Transverse colon (tissue), 4 donors: ENCODE results near the gene HAGH. TPM values are rescaled to one million over a fixed set of nuclear protein-coding genes. Genes with fewer than 3 reads are reported as not detected.

Source experiments
- DNase-seq: peaks from one replicate; pipeline ENCODE4 v3.0.0-alpha.2; 2019
- H3K27ac ChIP-seq, 4 donors: fragments of 200-600 bp; sonication (generic); 2 replicates each; pipeline ENCODE4 v1.5.1; 2016 to 2018; ENCODE audit warnings: inconsistent platforms in 4 of 4
- H3K27me3 ChIP-seq: fragments of 200-600 bp; sonication (generic); 2 replicates; pipeline ENCODE4 v1.5.1; 2017; ENCODE audit warnings: inconsistent platforms
- H3K36me3 ChIP-seq, 4 donors: fragments of 200-600 bp; sonication (generic); 2 replicates each; pipeline ENCODE4 v1.5.1; 2017 to 2019; ENCODE audit warnings: inconsistent platforms in 4 of 4
- H3K4me1 ChIP-seq, 4 donors: fragments of 200-600 bp; sonication (generic); 2 replicates each; pipeline ENCODE4 v1.5.1; 2017 to 2020; ENCODE audit warnings: inconsistent platforms in 4 of 4
- H3K4me3 ChIP-seq, 4 donors: fragments of 200-600 bp; sonication (generic); 1 replicate in 1 of 4; 2 replicates in 3 of 4; pipeline versions ENCODE4 v1.5.1 to v1.6.1; 2017 to 2019; ENCODE audit warnings: inconsistent platforms in 4 of 4
- H3K9me3 ChIP-seq, 2 donors: fragments of 200-600 bp; sonication (generic); 2 replicates each; pipeline ENCODE4 v1.5.1; 2017 to 2019; ENCODE audit warnings: inconsistent platforms in 2 of 2
- EP300 ChIP-seq: sonication (generic); formaldehyde crosslinking; IDR thresholded peaks from one replicate; pipeline ENCODE4 v1.6.1; 2017; ENCODE audit warnings: antibody characterized with exemption, low read depth
- POLR2A ChIP-seq: fragments of 450-650 bp; IDR thresholded peaks from one replicate; pipeline ENCODE4 v1.6.1; 2016; ENCODE audit warnings: antibody characterized with exemption, mild to moderate bottlenecking, moderate library complexity
- POLR2AphosphoS5 ChIP-seq, 3 donors: sonication (generic); formaldehyde crosslinking; IDR thresholded peaks; one replicate each; pipeline ENCODE4 v1.6.1; 2016; ENCODE audit warnings: antibody characterized with exemption in 3 of 3
- WGBS, 2 donors: methylation state at CpG; one replicate each; pipeline ENCODE4 v1.1.5; 2018; ENCODE audit warnings: low coverage in 1 of 2; 5-methylcytosine and 5-hydroxymethylcytosine counted together
- in situ Hi-C, 4 donors: fragments of 200-750 bp; cut with MboI; loops; one replicate each; pipeline versions ENCODE4 v1.15.0 to v1.15.1; 2017; ENCODE audit warnings: low sequenced_read_pairs in 3 of 4, low pct_ligation_motif_present in 1 of 4, low pct_unique_long_range_greater_than_20kb in 1 of 4
- intact Hi-C: fragments of 100-400 bp; cut with DNase I; formaldehyde crosslinking; loops from one replicate; pipeline ENCODE4 v1.15.1; 2023; ENCODE audit warnings: low total_unique reads
- total RNA-seq, 4 donors: library from RNA; depleted of rRNA; stranded (reverse); fragments of >200 nt; gene quantifications; one replicate each; pipeline ENCODE4 v1.1.0, GENCODE V29; 2016
- TF ChIP-seq, protein P1 (sequence below), 5 experiments: fragments of 200-600 bp in 3 of 5; fragments of 450-650 bp in 2 of 5; sonication (generic) in 3 of 5; IDR thresholded peaks; 1 replicate in 2 of 5; 2 replicates in 3 of 5; pipeline ENCODE4 v1.5.1; 2016 to 2017; ENCODE audit warnings: antibody characterized with exemption in 5 of 5, inconsistent platforms in 3 of 5, mild to moderate bottlenecking in 2 of 5, moderate library complexity in 1 of 5

Gene HAGH
- total RNA-seq, 4 donors from 2014 or later: 40.6 to 403 (median 121) TPM

DNA sequence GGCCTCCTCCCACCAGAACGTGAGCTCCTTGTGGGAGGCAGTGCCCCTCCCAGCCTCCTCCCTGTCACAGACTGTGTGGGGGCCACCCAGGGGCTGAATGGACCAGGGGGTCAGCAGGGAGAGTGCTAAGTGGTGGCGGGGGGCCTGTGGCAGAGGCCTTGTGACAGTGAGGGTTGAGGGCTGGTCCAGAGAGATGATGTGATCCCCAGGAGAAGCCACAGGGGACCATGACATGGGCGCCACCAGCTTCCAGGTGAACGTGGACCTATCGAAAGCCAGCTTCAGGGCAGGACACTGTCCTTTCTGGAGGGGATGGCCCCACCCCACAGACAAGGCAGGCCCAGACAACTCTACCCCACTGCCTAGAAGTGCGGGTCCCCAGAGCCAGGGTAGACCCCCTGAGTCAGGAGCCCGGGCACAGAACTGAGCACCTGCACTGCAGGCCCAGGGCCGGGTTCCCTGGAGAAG, 47.4 kb downstream of the HAGH start:
- no peak overlapping the region for H3K4me3 ChIP-seq
- in situ Hi-C loops (no loop called here), intact Hi-C loops (no loop called here)
- H3K9me3 ChIP-seq: no peaks in the 10 kb centered on the region
- no peak overlapping the region for H3K27ac ChIP-seq
- no peak for DNase-seq
- TF ChIP-seq POLR2A: no peak
- peaks cover 0 to 10% (median 5%) of the 10 kb centered on the region in 4 donors for H3K36me3 ChIP-seq
- peaks cover 13 to 31% (median 26%) of the 10 kb centered on the region in 4 donors for H3K4me1 ChIP-seq
- no peaks in the 10 kb centered on the region for H3K27me3 ChIP-seq
- 81 to 100% methylated on average over 1 to 8 of the region's 8 CpGs for WGBS, 2 donors

DNA sequence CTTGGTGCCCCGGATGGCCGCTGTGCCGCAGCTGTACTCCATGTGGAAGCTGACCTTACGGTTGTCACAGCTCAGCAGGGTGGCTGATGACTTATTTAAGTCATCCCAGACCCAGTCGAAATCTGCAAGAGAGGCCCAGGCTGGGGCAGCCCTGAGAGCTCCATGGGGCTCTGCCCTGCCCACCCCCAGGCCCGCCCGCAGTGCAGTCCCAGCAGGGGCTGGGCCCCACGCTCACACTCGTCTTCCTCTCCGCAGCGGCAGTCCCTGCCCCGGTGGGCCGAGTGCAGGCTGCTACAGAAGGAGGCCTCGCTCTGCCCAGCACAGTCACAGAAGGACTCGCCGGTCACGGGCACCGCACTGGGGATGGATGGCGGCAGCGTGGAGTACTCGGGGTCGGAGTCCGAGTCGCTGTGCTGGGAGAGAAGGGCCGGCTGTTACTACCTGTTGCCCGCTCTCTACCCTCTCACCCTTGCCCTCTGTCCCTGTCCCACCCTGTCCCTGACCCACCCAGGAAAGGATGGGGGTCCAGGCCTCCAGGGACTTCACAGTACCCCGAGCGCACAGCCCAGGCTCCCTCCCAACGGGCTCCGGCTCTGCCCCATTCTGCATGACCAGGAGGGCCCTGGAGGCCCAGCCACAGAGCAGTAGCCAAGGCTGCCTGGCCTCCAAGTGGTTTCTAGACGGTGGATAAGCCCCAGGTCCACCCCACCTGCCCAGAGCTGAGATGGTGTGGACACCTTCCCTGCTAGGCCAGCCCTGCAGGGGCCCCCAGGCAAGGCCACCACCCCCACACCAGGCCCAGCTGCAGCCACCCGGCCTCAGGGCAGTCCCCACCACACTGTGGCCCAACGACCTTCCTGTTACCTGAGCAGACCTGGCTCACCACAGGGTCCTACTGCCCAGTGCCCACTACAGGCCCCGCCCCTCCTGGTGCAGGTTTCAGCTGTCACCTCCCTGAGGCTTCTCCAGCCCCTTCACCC, 48.1 kb downstream of the HAGH start:
- TF ChIP-seq POLR2AphosphoS5 (IDR thresholded peaks at IDR 0.05) (peak in 1 of 3 donors; percentile 13), EP300 (no peak), POLR2A (no peak)
- TF ChIP-seq, protein P1, sequence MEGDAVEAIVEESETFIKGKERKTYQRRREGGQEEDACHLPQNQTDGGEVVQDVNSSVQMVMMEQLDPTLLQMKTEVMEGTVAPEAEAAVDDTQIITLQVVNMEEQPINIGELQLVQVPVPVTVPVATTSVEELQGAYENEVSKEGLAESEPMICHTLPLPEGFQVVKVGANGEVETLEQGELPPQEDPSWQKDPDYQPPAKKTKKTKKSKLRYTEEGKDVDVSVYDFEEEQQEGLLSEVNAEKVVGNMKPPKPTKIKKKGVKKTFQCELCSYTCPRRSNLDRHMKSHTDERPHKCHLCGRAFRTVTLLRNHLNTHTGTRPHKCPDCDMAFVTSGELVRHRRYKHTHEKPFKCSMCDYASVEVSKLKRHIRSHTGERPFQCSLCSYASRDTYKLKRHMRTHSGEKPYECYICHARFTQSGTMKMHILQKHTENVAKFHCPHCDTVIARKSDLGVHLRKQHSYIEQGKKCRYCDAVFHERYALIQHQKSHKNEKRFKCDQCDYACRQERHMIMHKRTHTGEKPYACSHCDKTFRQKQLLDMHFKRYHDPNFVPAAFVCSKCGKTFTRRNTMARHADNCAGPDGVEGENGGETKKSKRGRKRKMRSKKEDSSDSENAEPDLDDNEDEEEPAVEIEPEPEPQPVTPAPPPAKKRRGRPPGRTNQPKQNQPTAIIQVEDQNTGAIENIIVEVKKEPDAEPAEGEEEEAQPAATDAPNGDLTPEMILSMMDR (IDR thresholded peaks at IDR 0.05): no peak
- no peak overlapping the region for H3K27ac ChIP-seq
- no peaks in the 10 kb centered on the region for H3K9me3 ChIP-seq
- in situ Hi-C loops: no loop called here
- H3K4me3 ChIP-seq: no peak overlapping the region
- intact Hi-C loops: no loop called here
- peaks cover 17 to 34% (median 26%) of the 10 kb centered on the region in 4 donors for H3K4me1 ChIP-seq
- WGBS, 2 donors: 85% methylated on average over 34 of the region's 34 CpGs; no CpG with 5 or more reads in 1 of the 2 donors
- no peaks in the 10 kb centered on the region for H3K27me3 ChIP-seq
- H3K36me3 ChIP-seq: peaks cover 0 to 10% (median 5%) of the 10 kb centered on the region in 4 donors
- peak; percentile 10 for DNase-seq

DNA sequence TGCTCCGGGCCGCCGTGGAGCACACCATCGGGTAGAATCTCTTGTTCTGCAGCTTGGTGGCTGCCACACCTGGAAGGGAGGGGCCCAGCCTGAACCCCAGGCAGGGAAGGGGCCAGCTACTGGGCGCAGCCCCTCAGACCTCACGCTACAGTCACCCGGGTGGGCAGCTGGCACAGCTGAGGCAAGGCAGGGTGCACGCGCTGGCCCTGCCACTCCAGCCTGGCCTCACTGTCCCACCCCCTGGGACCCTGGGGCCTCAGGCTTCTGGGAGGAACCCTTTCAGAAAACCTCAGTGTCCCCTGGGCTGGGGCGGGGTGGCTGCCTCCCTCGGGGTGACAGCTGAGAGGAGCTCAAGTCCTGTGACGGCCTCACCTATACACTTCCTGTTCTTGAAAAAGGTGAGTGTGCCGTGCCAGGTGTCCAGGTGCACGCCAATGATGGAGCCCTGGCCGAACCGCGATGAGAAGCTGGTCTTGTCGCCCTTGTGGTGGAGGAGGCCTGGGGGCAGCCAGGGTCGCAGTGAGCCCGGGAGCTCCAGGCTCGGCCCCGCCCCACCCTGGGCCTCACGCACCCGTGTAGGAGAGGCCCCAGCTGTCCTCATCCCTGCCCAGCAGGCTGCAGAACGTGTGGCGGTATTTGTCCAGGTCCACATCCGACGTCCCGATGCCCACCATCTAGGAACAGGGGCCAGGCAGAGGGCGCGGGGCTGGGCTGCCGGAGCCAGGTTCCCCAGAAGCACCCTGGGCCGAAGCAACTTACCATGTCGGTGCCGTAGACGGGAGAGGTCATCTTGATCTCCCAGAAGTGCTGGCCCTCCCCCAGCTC, 49.0 kb downstream of the HAGH start:
- H3K4me1 ChIP-seq: peaks cover 17 to 36% (median 24%) of the 10 kb centered on the region in 4 donors
- intact Hi-C loops (no loop called here), in situ Hi-C loops (no loop called here)
- no peak overlapping the region for H3K4me3 ChIP-seq
- DNase-seq: no peak
- WGBS, 2 donors: 76% methylated on average over 19 of the region's 36 CpGs; no CpG with 5 or more reads in 1 of the 2 donors
- H3K27ac ChIP-seq: no peak overlapping the region
- no peaks in the 10 kb centered on the region for H3K27me3 ChIP-seq
- TF ChIP-seq, protein P1 (IDR thresholded peaks at IDR 0.05): no peak
- peak in 1 of 3 donors; percentile 27 for TF ChIP-seq POLR2AphosphoS5 (IDR thresholded peaks at IDR 0.05)
- H3K36me3 ChIP-seq: peaks cover 0 to 10% (median 5%) of the 10 kb centered on the region in 4 donors
- H3K9me3 ChIP-seq: no peaks in the 10 kb centered on the region

DNA sequence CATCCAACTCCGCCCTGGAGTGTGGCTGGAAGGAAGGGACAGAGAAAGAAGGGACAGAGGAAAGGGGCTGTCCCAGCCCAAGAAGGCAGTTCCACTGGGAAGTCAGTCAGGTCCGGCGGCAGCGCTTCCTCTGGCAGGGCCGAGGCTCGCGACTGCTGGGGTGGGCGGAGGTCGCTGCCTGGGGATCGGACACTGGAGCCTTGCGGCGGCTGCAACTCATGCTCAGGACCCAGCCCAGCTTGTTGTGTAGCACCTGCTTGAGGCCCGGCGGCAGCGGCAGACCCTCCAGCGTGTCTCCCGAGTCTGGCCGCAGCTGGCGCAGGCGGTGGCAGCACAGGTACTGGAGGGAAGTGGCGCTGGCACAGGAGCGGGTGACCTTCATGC, 49.6 kb downstream of the HAGH start:
- Histone ChIP-seq H3K36me3 (peaks cover 0 to 10% (median 5%) of the 10 kb centered on the region in 4 donors), H3K4me1 (peaks cover 17 to 41% (median 28%) of the 10 kb centered on the region in 4 donors), H3K27me3 (no peaks in the 10 kb centered on the region), H3K27ac (no peak overlapping the region), H3K9me3 (no peaks in the 10 kb centered on the region), H3K4me3 (no peak overlapping the region)
- intact Hi-C loops (no loop called here), in situ Hi-C loops (no loop called here)
- no peak for TF ChIP-seq POLR2A
- TF ChIP-seq, protein P1 (IDR thresholded peaks at IDR 0.05): no peak
- no peak for TF ChIP-seq EP300
- no peak for TF ChIP-seq POLR2AphosphoS5 (IDR thresholded peaks at IDR 0.05)
- WGBS, 2 donors: 91% methylated on average over 19 of the region's 22 CpGs; no CpG with 5 or more reads in 1 of the 2 donors
- DNase-seq: no peak
